22Rv1 (cell line): ENCODE results near the gene RSRC1.

ENCODE experiments used
- CTCF ChIP-seq: fragments of 450-650 bp; IDR thresholded peaks from 2 replicates; pipeline ENCODE4 v1.5.1; 2017; ENCODE audit warnings: mild to moderate bottlenecking
- ZFX ChIP-seq: fragments of 450-650 bp; IDR thresholded peaks from 2 replicates; pipeline ENCODE4 v1.6.1; 2017; ENCODE audit warnings: antibody characterized with exemption, borderline replicate concordance

GRCh38 chr3:158140396-158140795 lies 30.5 kb downstream of the RSRC1 start:
- no peak for TF ChIP-seq CTCF
- no peak for TF ChIP-seq ZFX
